HFF-Myc (cell line): Measurements from ENCODE around the gene PNPLA6.

Experiments used
- DNase-seq: peaks from one replicate; pipeline ENCODE4 v3.0.0-alpha.2; 2011; ENCODE audit warnings: low read depth; ENCODE audit errors: extremely low read depth
- H3K4me3 ChIP-seq: replicated peaks from 2 replicates; pipeline ENCODE4 v1.5.1; 2011; ENCODE audit warnings: low read depth, mild to moderate bottlenecking, control low read depth, low read length
- CTCF ChIP-seq: IDR thresholded peaks from 2 replicates; pipeline ENCODE4 v1.5.1; 2012; ENCODE audit warnings: mild to moderate bottlenecking, low read depth, low read length, control low read depth; ENCODE audit errors: missing control alignments

The PNPLA6 gene

DNA sequence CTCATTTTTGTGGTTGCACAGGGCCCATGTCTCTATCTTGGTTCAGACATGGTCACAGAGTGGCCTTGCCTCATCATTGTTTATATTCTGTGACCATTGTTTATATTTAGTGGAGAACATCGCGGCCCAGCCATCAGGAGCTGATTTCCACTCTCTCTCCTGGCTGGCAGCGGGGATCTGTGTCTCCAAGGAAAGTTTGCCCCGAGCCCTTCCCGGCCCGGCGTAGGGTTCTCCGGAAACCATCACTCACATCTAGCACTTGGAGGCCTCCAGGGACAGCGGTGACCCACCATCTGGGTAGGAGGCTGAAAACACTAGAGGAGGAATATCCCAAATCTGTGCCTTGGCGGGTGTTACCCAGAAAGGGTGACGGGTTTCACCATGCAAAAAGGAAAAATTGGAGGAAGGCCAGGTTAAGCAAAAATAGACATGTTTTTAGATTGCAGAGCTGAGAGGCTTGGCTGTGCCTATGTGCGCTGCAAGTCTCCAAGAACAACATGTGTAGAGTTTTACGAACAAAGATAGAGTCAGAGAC, 20.3 kb upstream of the PNPLA6 start:
- peak overlapping the region; percentile 46 for H3K4me3 ChIP-seq
- no peak for TF ChIP-seq CTCF
- no peak for DNase-seq

DNA sequence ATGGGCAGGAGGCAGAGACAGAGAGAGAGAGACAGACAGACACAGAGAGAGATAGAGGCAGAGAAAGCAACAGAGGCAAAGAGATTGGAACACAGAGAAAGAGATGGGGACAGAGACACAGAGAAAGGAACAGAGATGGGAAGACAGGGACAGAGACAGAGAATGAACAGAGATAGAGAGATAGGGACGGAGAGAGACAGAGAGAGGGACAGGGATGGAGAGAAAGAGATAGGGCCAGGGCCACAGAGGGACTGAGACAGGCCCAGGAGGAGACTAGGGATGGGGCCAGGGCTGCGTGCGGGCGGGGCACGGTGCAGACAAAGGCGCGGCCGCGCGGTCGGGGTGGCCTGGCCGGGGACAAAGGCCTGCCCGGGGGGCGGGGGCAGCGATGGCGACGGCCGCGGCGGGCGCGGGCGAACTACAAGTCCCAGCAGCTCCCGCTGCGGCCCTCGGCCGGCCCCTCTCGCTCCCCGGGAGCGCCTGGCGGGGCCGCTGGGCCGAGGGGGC, 19.8 kb upstream of the PNPLA6 start, which contains the start of gene ZNF358:
Gene ZNF358, plus strand, starts transcription at position 459 of the 507 bp plus-strand sequence. CDS start 3,140 bp downstream, outside the sequence.
- H3K4me3 ChIP-seq = peak within 1 kb of the TSS; percentile 57
- no peak for DNase-seq
- TF ChIP-seq CTCF = no peak

GRCh38 chr19:7516333-7516732, 19.2 kb upstream of the PNPLA6 start:
- no peak for TF ChIP-seq CTCF
- DNase-seq = no peak
- H3K4me3 ChIP-seq = peak overlapping the region; percentile 57

- TF ChIP-seq CTCF = no peak
- H3K4me3 ChIP-seq = peak overlapping the region; percentile 57
- DNase-seq = no peak
These were observed 18.6 kb upstream of the PNPLA6 start for GRCh38 chr19:7516878-7517277.

- no peak overlapping the region for H3K4me3 ChIP-seq
- no peak for TF ChIP-seq CTCF
- no peak for DNase-seq
These were observed 16.0 kb upstream of the PNPLA6 start for GRCh38 chr19:7519361-7520130.

GRCh38 chr19:7520131-7521051, 15.1 kb upstream of the PNPLA6 start:
- DNase-seq = no peak
- TF ChIP-seq CTCF = no peak
- no peak overlapping the region for H3K4me3 ChIP-seq
